HG03521 (cell line): ENCODE measurements around the gene RPLP2.
A peak's percentile ranks its signal among the peaks of the same experiment; 100 is the strongest.

Source experiments
- ATAC-seq: cut with Tn5 transposase; IDR thresholded peaks from one replicate; pipeline ENCODE4 v1.9.1; 2021; ENCODE audit warnings: mild to moderate bottlenecking, moderate library complexity; ENCODE audit not compliant: unreplicated experiment

RPLP2 gene

GRCh38 chr11:802693-803466 lies 6.9 kb upstream of the RPLP2 start:
- no peak for ATAC-seq

GRCh38 chr11:803467-803742 lies 6.4 kb upstream of the RPLP2 start:
- no peak for ATAC-seq

- ATAC-seq = no peak
Observed at GRCh38 chr11:803770-804598, 5.8 kb upstream of the RPLP2 start.

DNA sequence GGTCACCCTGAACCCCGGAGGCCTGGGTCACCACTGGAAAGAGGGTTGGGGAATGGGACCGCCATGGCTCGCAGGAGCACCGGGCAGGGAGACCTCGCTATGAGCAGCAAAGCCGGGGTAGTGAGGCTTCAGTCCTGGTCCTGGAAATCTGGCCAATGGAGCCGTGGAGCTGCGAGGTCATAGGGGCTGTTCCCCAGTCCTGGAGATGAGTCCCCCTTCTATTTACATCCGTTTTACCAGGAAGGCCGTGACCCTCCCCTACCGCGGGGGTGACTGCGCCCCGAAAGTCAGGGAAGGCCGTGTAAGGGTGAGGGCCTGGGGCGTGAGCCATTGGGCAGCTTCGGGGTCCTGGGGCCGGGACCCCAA lies 5.2 kb upstream of the RPLP2 start:
- no peak for ATAC-seq

- no peak for ATAC-seq
Observed at GRCh38 chr11:808427-809286, 1.1 kb upstream of the RPLP2 start.

DNA sequence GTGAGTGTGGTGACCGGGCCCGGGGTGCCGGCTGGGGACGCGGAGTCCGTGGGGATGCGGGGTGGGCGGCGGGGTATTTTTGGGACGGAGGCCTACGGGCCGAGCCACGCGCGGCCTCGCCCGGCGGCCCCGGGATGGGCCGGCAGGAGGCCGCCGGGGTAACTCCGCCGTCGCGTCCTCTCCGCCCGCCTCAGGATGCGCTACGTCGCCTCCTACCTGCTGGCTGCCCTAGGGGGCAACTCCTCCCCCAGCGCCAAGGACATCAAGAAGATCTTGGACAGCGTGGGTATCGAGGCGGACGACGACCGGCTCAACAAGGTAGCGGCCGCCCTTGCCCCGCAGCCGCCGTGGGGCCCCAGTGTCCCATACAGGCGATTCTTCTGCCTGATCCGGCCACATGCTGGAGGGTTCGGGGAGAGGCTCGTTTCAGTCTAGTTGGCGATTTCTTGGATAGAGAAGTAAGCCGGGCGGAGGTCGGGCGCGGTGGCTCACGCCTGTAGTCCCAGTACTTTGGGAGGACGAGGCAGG lies 337 bp downstream of the RPLP2 start:
- ATAC-seq = no peak

GRCh38 chr11:811446-812245 lies 1.9 kb downstream of the RPLP2 start:
- ATAC-seq = no peak

- ATAC-seq = no peak
Observed at GRCh38 chr11:812390-812789, 2.6 kb downstream of the RPLP2 start.

DNA sequence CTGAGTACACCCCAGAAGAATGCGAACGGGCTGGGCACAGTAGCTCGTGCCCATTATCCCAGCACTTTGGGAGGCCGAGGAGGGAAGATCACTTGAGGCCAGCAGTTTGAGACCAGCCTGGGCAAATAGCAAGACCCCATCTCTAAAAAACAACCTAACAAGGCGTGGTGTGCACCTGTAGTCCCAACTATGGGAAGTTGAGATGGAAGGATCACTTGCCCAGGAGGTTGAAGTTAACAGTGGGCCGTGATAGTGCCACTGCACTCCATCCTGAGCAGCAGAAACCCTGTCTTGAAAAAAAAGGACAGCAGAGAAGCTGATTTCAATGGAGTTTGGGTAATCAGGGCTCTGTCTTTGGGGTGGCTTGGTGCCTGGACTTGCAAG lies 3.3 kb downstream of the RPLP2 start:
- no peak for ATAC-seq

DNA sequence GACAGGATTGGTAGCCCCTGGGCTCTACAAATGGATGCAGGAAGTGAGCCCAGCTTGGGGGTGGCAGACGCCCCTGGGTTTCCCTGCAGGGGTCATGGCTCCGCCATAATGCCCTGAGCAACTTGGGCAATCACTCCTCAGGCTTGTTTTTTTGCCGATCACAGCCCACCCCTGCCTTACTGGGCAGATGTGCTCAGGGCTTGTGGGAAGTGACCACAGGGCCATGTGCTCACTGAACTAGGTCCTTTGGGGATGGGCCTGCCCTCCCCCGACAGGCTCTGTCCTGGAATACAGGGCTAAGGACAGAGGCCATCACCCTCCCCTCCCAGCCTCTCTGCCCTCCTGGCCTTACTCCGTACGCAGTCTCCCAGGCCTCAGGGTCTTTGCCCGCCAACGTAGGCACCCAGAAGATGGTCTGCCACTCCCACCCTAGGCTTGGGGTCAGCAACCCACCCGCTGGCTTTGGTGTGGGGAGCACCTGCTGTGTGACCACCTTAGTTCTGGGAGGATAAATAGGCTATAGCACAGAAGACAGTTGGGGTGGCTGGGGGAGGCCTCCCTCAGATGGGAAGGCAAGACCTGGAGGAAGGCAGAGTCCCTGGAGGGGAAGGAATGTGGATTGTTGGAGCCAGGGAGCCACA lies 3.8 kb downstream of the RPLP2 start:
- ATAC-seq = no peak

GRCh38 chr11:815675-816432 lies 6.1 kb downstream of the RPLP2 start:
- no peak for ATAC-seq

GRCh38 chr11:816433-816779 lies 6.6 kb downstream of the RPLP2 start:
- ATAC-seq = no peak

DNA sequence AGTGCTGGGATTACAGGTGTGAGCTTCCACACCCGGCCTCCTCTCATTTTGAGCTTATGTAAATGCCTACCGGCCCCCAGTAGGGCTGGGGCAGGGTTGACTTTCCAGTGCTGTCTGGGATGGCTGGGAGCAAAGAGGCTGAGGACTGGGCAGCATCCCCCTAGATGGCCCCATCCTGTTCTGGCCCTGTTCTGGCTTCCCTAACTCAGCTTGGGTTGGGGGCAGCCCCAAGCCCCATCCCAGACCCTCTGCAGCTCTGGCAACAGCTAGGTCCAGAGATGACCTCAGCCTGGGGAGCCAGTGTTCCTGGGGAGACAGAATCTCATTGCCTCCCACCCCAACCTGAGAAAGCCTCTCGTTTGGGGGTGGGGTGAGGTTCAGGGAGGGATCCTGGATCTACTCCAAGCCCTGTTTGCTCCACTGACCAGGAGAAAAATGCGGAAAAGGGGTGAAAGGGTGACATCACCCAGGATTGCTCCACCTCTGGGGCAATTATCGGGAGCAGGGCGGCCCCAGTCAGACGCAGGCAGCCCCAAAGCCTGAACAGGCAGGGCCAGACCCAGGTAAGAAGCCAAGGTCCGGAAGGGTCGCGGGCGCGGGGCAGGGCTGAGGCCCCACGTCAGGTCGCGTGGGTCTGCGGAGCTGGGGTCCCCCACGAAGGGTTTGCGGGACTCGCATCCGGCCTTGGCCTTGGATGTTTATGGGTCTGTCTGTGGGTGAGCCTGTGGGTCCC lies 8.8 kb downstream of the RPLP2 start, which contains the start of gene PNPLA2:
Gene PNPLA2 (plus strand): TSS at position 519 of the 733 bp plus-strand sequence. CDS start 805 bp downstream, outside the sequence.
- ATAC-seq = no peak

DNA sequence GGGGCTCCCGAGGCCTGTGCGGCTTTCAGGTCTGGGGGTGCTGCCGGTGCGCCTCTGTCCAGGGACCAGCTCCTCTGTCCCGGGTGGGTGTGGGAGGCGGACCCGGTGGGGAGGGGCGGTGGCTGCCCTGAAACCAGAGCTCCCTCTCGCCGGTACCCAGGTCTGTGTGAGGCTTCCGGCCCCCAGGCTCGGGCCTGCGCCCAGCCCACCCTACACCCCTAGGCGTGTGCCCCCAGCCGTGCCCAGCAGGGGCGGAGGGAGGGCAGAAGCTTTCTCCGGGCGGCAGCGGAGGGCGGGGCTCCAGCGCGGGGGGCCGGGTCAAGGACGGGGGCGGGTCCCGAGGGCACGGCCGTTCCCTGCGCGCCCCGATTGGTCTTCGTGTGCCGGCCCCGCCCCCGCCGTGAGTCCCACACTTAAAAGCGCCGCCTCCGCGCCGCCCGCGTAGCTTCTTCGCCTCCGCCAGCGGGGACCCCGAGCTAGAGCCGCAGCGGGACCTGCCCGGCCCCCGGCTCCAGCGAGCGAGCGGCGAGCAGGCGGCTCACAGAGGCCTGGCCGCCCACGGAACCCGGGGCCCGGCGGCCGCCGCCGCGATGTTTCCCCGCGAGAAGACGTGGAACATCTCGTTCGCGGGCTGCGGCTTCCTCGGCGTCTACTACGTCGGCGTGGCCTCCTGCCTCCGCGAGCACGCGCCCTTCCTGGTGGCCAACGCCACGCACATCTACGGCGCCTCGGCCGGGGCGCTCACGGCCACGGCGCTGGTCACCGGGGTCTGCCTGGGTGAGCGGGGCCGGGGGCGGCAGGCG lies 9.6 kb downstream of the RPLP2 start:
- peak; percentile 59 for ATAC-seq

DNA sequence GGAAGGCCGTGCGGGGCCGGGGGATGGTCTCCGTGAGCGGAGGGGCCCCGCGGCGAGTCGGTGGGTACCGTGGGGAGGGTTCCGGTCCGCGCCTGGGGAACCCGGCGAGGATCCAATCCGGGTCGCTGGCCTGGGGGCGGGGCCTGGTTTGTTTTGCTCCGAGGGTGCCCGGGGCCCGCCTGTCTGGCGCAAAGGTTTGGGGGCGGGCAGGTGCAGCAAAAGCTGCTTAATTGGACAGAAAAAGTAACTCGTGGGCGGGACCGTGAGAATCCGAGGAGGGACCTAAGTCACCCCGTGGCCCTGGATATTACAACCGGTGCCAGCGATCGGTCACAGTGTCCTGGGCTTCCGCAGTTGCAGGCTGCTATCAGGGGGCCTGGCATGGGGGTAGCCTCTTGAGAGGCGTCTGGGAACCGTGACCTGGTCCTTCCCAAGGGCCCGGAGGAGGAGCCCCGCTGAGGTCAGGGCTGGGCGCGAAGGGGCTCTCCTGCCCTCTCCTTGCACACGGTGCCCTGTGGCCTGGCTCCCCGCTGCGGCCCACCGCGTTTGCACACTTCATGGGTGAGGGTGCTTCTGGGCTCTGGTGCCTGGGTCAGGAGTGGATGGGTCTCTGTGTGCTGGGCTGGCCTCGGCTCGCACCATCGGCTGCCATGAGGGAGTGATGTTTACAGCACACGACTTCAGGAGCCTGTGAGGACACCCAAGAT lies 10.3 kb downstream of the RPLP2 start:
- peak; percentile 58 for ATAC-seq

- no peak for ATAC-seq
Observed at GRCh38 chr11:820655-821511, 11.1 kb downstream of the RPLP2 start.
